ENCODE measurements around the gene IFNA8.
A peak's percentile ranks its signal among the peaks of the same experiment; 100 is the strongest.
"Not testable (repeated sequence)": the region's sequence is repeated elsewhere in the genome, so short reads cannot be mapped to it uniquely, and the experiment has no call there.

IFNA8 gene

GRCh38 chr9:21428235-21428634 lies 19.3 kb downstream of the IFNA8 start:
- H3K27me3 ChIP-seq (ENCODE audit: insufficient read depth, poor library complexity, severe bottlenecking): peaks cover 28% of the 10 kb centered on the region

GRCh38 chr9:21429191-21429590 lies 20.3 kb downstream of the IFNA8 start:
- Histone ChIP-seq H3K4me1 (ENCODE audit: insufficient read depth, poor library complexity, severe bottlenecking) (no peaks in the 10 kb centered on the region), H3K9me3 (ENCODE audit: severe bottlenecking) (no peaks in the 10 kb centered on the region), H3K36me3 (ENCODE audit: low read depth) (no peaks in the 10 kb centered on the region), H3K27ac (ENCODE audit: poor library complexity, severe bottlenecking) (no peak overlapping the region), H3K27me3 (ENCODE audit: insufficient read depth, poor library complexity, severe bottlenecking) (peaks cover 28% of the 10 kb centered on the region), H3K4me3 (ENCODE audit: severe bottlenecking) (no peak overlapping the region)
- TF ChIP-seq, protein P1, sequence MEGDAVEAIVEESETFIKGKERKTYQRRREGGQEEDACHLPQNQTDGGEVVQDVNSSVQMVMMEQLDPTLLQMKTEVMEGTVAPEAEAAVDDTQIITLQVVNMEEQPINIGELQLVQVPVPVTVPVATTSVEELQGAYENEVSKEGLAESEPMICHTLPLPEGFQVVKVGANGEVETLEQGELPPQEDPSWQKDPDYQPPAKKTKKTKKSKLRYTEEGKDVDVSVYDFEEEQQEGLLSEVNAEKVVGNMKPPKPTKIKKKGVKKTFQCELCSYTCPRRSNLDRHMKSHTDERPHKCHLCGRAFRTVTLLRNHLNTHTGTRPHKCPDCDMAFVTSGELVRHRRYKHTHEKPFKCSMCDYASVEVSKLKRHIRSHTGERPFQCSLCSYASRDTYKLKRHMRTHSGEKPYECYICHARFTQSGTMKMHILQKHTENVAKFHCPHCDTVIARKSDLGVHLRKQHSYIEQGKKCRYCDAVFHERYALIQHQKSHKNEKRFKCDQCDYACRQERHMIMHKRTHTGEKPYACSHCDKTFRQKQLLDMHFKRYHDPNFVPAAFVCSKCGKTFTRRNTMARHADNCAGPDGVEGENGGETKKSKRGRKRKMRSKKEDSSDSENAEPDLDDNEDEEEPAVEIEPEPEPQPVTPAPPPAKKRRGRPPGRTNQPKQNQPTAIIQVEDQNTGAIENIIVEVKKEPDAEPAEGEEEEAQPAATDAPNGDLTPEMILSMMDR (IDR thresholded peaks at IDR 0.05; ENCODE audit: poor library complexity, severe bottlenecking): no peak
- DNase-seq (ENCODE audit: low spot score) (no peak), ATAC-seq (ENCODE audit: low read depth) (no peak)

More at GRCh38 chr9:21428235-21428634, 19.3 kb downstream of the IFNA8 start:
- no peak overlapping the region for H3K27ac ChIP-seq (ENCODE audit: poor library complexity, severe bottlenecking)
- ATAC-seq (ENCODE audit: low read depth) (no peak), DNase-seq (ENCODE audit: low spot score) (no peak)
- no peaks in the 10 kb centered on the region for H3K4me1 ChIP-seq (ENCODE audit: insufficient read depth, poor library complexity, severe bottlenecking)
- H3K9me3 ChIP-seq (ENCODE audit: severe bottlenecking): no peaks in the 10 kb centered on the region
- H3K36me3 ChIP-seq (ENCODE audit: low read depth): no peaks in the 10 kb centered on the region
- TF ChIP-seq, protein P1 (IDR thresholded peaks at IDR 0.05; ENCODE audit: poor library complexity, severe bottlenecking): no peak
- H3K4me3 ChIP-seq (ENCODE audit: severe bottlenecking): no peak overlapping the region

- ATAC-seq (ENCODE audit: low read depth) (no peak), DNase-seq (ENCODE audit: low spot score) (no peak)
- Histone ChIP-seq H3K4me3 (ENCODE audit: severe bottlenecking) (no peak overlapping the region), H3K36me3 (ENCODE audit: low read depth) (no peaks in the 10 kb centered on the region), H3K4me1 (ENCODE audit: insufficient read depth, poor library complexity, severe bottlenecking) (no peaks in the 10 kb centered on the region), H3K27ac (ENCODE audit: poor library complexity, severe bottlenecking) (no peak overlapping the region), H3K27me3 (ENCODE audit: insufficient read depth, poor library complexity, severe bottlenecking) (peaks cover 5% of the 10 kb centered on the region), H3K9me3 (ENCODE audit: severe bottlenecking) (no peaks in the 10 kb centered on the region)
- TF ChIP-seq, protein P1 (IDR thresholded peaks at IDR 0.05; ENCODE audit: poor library complexity, severe bottlenecking): no peak
Measured at GRCh38 chr9:21432672-21433425, 23.9 kb downstream of the IFNA8 start.

GRCh38 chr9:21434202-21435014 lies 25.5 kb downstream of the IFNA8 start:
- no peak overlapping the region for H3K4me3 ChIP-seq (ENCODE audit: severe bottlenecking)
- 0 out of 3 replicates have a peak, but pooled peaks have one; percentile 48 for ATAC-seq (ENCODE audit: low read depth)
- TF ChIP-seq, protein P1 (IDR thresholded peaks at IDR 0.05; ENCODE audit: poor library complexity, severe bottlenecking): peak; percentile 87

GRCh38 chr9:21435015-21435383 lies 26.1 kb downstream of the IFNA8 start:
- DNase-seq (ENCODE audit: low spot score); H3K4me1 ChIP-seq (ENCODE audit: insufficient read depth, poor library complexity, severe bottlenecking); H3K9me3 ChIP-seq (ENCODE audit: severe bottlenecking); ATAC-seq (ENCODE audit: low read depth); H3K27me3 ChIP-seq (ENCODE audit: insufficient read depth, poor library complexity, severe bottlenecking); H3K4me3 ChIP-seq (ENCODE audit: severe bottlenecking); H3K27ac ChIP-seq (ENCODE audit: poor library complexity, severe bottlenecking); H3K36me3 ChIP-seq (ENCODE audit: low read depth): not testable (repeated sequence)

More at GRCh38 chr9:21434202-21435014, 25.5 kb downstream of the IFNA8 start:
- Histone ChIP-seq H3K4me1 (ENCODE audit: insufficient read depth, poor library complexity, severe bottlenecking) (no peaks in the 10 kb centered on the region), H3K36me3 (ENCODE audit: low read depth) (no peaks in the 10 kb centered on the region), H3K27me3 (ENCODE audit: insufficient read depth, poor library complexity, severe bottlenecking) (peaks cover 5% of the 10 kb centered on the region), H3K27ac (ENCODE audit: poor library complexity, severe bottlenecking) (no peak overlapping the region), H3K9me3 (ENCODE audit: severe bottlenecking) (no peaks in the 10 kb centered on the region)
- DNase-seq (ENCODE audit: low spot score): no peak

Data from RWPE2 (cell line).